ENCODE measurements around the gene PYGM. TPM values are rescaled to one million over a fixed set of nuclear protein-coding genes. Genes with fewer than 3 reads are reported as not detected.

Gene PYGM
- total and polyA plus RNA-seq, 2 of the 13 experiments (the other 11 are each of a cell fraction or from before 2014, with no cell fraction given), result 0.11 to 0.12 TPM

GRCh38 chr11:64751136-64751535 is 8.6 kb downstream of the PYGM start (continued):
- TF ChIP-seq ZNF513 (CRISPR knock-in tag; conservative IDR thresholded peaks at IDR 0.05), result no peak
- no peak for TF ChIP-seq ZBTB3 (CRISPR knock-in tag; IDR thresholded peaks at IDR 0.05; ENCODE audit: borderline replicate concordance, low read depth)
- TF ChIP-seq ZFX (CRISPR knock-in tag; IDR thresholded peaks at IDR 0.05; ENCODE audit: low read depth), result no peak
- TF ChIP-seq ZNF205 (CRISPR knock-in tag; IDR thresholded peaks at IDR 0.05), result no peak

- ChIA-PET CTCF (ENCODE audit: low intra/inter-chr PET ratio, low total read pairs) (no interaction called here), POLR2A (no interaction called here)
- WGBS (ENCODE audit: low lambda C conversion rate), result 67% methylated on average over 13 of the region's 13 CpGs
- intact Hi-C loops (cut with micrococcal nuclease; ENCODE audit: unreplicated experiment), result no loop called here
- Histone ChIP-seq H3K4me2 (ENCODE audit: low read depth, low read length) (no peak overlapping the region), H3K9me3 (ENCODE audit: low read length) (no peaks in the 10 kb centered on the region), H3K27ac (ENCODE audit: extremely low read length, insufficient read depth, low read length) (no peak overlapping the region), H3K79me2 (ENCODE audit: insufficient read depth, low read length) (no peaks in the 10 kb centered on the region), H3K9ac (ENCODE audit: insufficient read depth, low read depth, low read length) (no peak overlapping the region), H3K4me1 (ENCODE audit: insufficient read depth, low read length) (peaks cover 26% of the 10 kb centered on the region), H3K36me3 (replicated peaks in 1 of 2; ENCODE audit: control insufficient read depth in 1 of 2, insufficient read depth in 2 of 2, low read length in 2 of 2) (no peaks in the 10 kb centered on the region), H3K4me3 (replicated peaks in 1 of 3; ENCODE audit: insufficient read depth in 1 of 3, low read depth in 2 of 3, low read length in 3 of 3) (no peak overlapping the region), H3K27me3 (ENCODE audit: control insufficient read depth in 1 of 2, insufficient read depth in 2 of 2, low read length in 2 of 2) (peaks cover 4 to 26% of the 10 kb centered on the region in 2 experiments; a peak in 4 of 5 replicates), H2AFZ (ENCODE audit: low read length) (no peak overlapping the region), H4K20me1 (ENCODE audit: insufficient read depth, low read length) (no peaks in the 10 kb centered on the region)
- FAIRE-seq (no peak), DNase-seq (ENCODE audit: low spot score) (no peak), ATAC-seq (no peak)
- BruUV-seq (replicated peaks), result no TSS peak
- in situ Hi-C loops (cut with HindIII; ENCODE audit: extremely low pct_ligation_motif_present, low pct_unique_long_range_greater_than_20kb), result no loop called here
- TF ChIP-seq TRAFD1 (CRISPR knock-in tag; IDR thresholded peaks at IDR 0.05; ENCODE audit: borderline replicate concordance), result no peak
- no peak for TF ChIP-seq MAFF (IDR thresholded peaks at IDR 0.05; ENCODE audit: low read depth, low read length)
- no peak for TF ChIP-seq ATF7-NPFF (CRISPR knock-in tag; IDR thresholded peaks at IDR 0.05; ENCODE audit: low read depth)
- TF ChIP-seq ZNF749 (CRISPR knock-in tag; IDR thresholded peaks at IDR 0.05; ENCODE audit: borderline replicate concordance), result no peak
- no peak for TF ChIP-seq MIXL1 (CRISPR knock-in tag; IDR thresholded peaks at IDR 0.05)
- TF ChIP-seq ZNF354B (CRISPR knock-in tag; IDR thresholded peaks at IDR 0.05), result no peak
- TF ChIP-seq ZFP82 (CRISPR knock-in tag; IDR thresholded peaks at IDR 0.05; ENCODE audit: borderline replicate concordance), result no peak
- TF ChIP-seq SUZ12 (IDR thresholded peaks at IDR 0.05; ENCODE audit: low read depth, low read length), result no peak
- TF ChIP-seq ATF4 (CRISPR knock-in tag; IDR thresholded peaks at IDR 0.05), result no peak
- no peak for TF ChIP-seq ZNF362 (CRISPR knock-in tag; IDR thresholded peaks at IDR 0.05; ENCODE audit: borderline replicate concordance)
- no peak for TF ChIP-seq CSRNP2 (CRISPR knock-in tag; conservative IDR thresholded peaks at IDR 0.05; ENCODE audit: low read depth)
- no peak for TF ChIP-seq RFX1 (IDR thresholded peaks at IDR 0.05)
Observed at GRCh38 chr11:64750361-64751054, 9.3 kb downstream of the PYGM start.

Data from HepG2 (cell line).